Left lung (tissue), 10 donors: Measurements from ENCODE around the gene OBSL1. TPM values are rescaled to one million over a fixed set of nuclear protein-coding genes. Genes with fewer than 3 reads are reported as not detected.

Source experiments
- ATAC-seq: fragments of 200-7000 bp; cut with Tn5 transposase; one replicate; pipeline ENCODE4 v1.9.1; 2020; ENCODE audit warnings: moderate library complexity
- DNase-seq, 4 donors: peaks; one replicate each; pipeline ENCODE4 v3.0.0-alpha.2; 2013 to 2020
- H3K27ac ChIP-seq, 2 donors: fragments of 200-600 bp; sonication (generic) in 1 of 2; one replicate each; pipeline versions ENCODE4 v1.5.0 to v1.8.0; 2020 to 2021
- H3K27me3 ChIP-seq, 2 donors: fragments of 200-600 bp; sonication (generic) in 1 of 2; one replicate each; pipeline versions ENCODE4 v1.5.0 to v1.8.0; 2020 to 2021
- H3K36me3 ChIP-seq, 2 donors: fragments of 200-600 bp; sonication (generic) in 1 of 2; one replicate each; pipeline versions ENCODE4 v1.5.0 to v1.8.0; 2020 to 2021
- H3K4me1 ChIP-seq, 2 donors: fragments of 200-600 bp; one replicate each; pipeline ENCODE4 v1.8.0; 2021
- H3K4me3 ChIP-seq, 2 donors: fragments of 200-600 bp; sonication (generic) in 1 of 2; one replicate each; pipeline versions ENCODE4 v1.5.0 to v1.8.0; 2020 to 2021; ENCODE audit warnings: mild to moderate bottlenecking in 1 of 2
- H3K9me3 ChIP-seq, 2 donors: fragments of 200-600 bp; sonication (generic) in 1 of 2; one replicate each; pipeline versions ENCODE4 v1.5.0 to v1.8.0; 2020 to 2021
- intact Hi-C, 2 donors: fragments of 100-400 bp; cut with DNase I; formaldehyde crosslinking; loops; one replicate each; pipeline versions ENCODE4 v1.11.2 to v1.14.2; 2022
- polyA plus RNA-seq, 6 donors: library from polyadenylated mRNA; unstranded; fragments of 120-200 nt; gene quantifications; one replicate each; pipeline ENCODE4 v1.2.1, GENCODE V29; 2013; ENCODE audit not compliant: insufficient read length in 6 of 6
- total RNA-seq, 2 donors: library from RNA; stranded (reverse); fragmentation: NEBNext Ultra II Directional; extraction: Animal tissue kit (Norgen Biotek cat#: 25700); gene quantifications; one replicate each; pipeline ENCODE4 v1.2.1, GENCODE V29; 2021
- TF ChIP-seq, protein P1 (sequence below), 2 donors: fragments of 200-600 bp; sonication (generic) in 1 of 2; IDR thresholded peaks; one replicate each; pipeline versions ENCODE4 v1.5.0 to v1.8.0; 2021; ENCODE audit warnings: antibody characterized with exemption in 2 of 2
- donor health status: DM: no; HTN: yes; CAD: no.
- donor health status: DM: no; HTN: no; CAD: no.

OBSL1 gene
- total and polyA plus RNA-seq, 8 donors: 43.4 to 143 (median 128) TPM

DNA sequence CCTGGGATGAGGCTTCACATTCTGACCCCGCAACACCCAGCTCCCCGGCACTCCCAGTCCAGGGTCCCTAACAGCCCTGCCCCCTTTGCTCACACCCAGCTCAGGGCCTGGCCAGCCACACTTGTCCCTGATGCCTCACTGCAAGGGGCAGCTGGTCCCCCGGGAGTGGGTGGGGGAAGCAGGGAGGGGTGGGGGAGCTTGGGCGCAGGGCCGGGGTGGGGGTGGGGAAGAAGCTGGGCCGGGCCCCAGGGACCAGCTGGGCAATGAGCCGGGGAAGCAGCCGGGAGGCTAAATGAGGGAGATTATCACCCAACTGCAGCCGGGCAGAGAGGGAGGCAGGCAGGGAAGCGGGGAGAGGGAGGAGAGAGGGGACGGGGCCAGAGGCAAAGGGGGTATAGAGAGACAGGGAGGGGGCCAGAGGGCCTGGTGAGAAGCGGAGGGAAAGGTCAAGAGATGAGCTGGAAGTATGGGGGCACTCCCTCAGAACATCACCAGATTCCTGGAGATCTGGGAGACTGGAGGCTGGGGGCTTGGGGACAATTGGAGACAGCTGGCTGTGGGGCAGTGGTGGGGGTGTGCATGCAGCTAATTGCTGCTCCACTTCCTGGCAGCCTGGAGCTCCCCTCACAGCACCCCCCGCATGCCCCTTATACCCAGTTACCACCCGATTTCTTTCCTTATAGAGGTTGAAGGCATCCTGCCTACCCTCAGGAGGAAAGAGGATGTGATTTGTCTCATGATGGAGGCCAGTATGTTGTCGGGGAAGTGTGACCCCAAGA is 59.6 kb downstream of the OBSL1 start:
- intact Hi-C loops: no loop called here
- H3K4me1 ChIP-seq: peaks cover 0 to 17% of the 10 kb centered on the region in 2 donors
- H3K36me3 ChIP-seq: peaks cover 0 to 15% of the 10 kb centered on the region in 2 donors
- no peak overlapping the region for H3K27ac ChIP-seq
- peaks cover 43 to 90% of the 10 kb centered on the region in 2 donors for H3K27me3 ChIP-seq
- no peaks in the 10 kb centered on the region for H3K9me3 ChIP-seq
- ATAC-seq (no peak), DNase-seq (peak in 1 of 4 donors; percentile 45)
- no peak overlapping the region for H3K4me3 ChIP-seq
- TF ChIP-seq, protein P1, sequence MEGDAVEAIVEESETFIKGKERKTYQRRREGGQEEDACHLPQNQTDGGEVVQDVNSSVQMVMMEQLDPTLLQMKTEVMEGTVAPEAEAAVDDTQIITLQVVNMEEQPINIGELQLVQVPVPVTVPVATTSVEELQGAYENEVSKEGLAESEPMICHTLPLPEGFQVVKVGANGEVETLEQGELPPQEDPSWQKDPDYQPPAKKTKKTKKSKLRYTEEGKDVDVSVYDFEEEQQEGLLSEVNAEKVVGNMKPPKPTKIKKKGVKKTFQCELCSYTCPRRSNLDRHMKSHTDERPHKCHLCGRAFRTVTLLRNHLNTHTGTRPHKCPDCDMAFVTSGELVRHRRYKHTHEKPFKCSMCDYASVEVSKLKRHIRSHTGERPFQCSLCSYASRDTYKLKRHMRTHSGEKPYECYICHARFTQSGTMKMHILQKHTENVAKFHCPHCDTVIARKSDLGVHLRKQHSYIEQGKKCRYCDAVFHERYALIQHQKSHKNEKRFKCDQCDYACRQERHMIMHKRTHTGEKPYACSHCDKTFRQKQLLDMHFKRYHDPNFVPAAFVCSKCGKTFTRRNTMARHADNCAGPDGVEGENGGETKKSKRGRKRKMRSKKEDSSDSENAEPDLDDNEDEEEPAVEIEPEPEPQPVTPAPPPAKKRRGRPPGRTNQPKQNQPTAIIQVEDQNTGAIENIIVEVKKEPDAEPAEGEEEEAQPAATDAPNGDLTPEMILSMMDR (IDR thresholded peaks at IDR 0.05): no peak

DNA sequence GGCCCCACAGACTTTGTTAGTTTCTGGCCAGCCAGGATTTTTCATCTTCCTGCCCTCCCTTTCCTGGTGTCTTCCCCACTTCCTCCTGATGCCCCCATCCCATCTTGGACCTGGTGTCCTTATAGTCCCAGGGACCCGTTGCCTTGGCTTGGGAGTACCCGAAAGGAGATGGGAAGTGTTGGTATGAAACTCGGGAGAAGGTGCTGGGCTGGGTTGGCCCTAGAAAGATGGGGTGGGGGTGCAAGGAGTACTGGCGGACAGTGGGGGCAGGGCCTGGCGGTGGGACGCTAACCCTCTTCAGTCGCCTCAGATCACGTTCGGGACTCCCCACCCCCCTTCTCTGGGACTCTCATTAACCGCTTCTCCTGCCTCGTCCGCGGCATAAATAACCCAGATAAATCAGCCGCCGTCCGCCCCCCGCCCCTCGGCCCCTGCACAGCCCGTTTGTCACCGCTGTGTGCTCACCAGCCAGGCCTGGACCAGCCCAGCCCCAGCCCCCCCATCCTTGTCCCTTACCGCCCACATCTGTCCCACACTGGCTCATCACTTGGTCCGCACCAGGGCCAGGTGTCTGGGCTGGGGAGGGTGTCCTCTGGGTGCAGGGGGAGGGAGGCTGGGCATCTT is 60.7 kb downstream of the OBSL1 start:
- no peak for ATAC-seq

DNA sequence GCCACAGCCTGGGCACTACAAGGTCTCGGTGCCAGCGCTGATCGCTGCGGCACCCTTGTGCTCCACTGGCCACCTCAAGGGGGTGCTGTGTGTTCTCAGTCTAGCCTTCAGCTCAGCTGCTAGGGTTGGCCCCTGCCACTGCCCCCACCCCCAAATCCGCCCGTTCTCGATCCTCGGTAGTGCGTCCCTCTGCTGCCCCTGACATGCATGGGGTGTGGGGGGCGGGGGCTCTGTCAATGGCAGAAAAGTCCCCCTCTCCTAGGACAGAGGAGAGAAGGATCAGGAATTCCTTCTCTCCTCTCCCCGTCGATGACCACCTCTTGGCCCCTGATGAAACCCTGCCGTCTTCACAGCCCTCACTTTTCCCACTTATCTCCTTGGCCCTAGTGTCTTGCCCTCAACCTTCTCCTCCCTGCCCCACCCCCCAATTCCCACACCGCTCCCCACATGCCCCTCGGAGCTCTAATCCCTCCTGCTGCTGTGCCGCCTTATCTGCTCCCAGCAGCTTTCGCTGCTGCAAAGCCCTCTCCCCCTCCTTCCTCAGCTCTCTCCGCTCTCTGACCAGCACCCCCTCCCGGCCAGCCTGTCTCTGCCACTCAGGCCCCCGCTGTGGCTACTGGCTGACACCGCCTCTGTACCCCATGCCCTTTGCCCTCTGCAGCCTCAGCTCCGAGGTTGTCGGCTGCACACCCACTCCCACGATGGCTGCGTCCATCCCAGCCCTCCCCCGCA is 61.4 kb downstream of the OBSL1 start:
- H3K4me3 ChIP-seq: no peak overlapping the region
- ATAC-seq (peak; percentile 84), DNase-seq (peak; percentile 44 to 78 (median 54))
- H3K27ac ChIP-seq: no peak overlapping the region
- H3K36me3 ChIP-seq: peaks cover 0 to 33% of the 10 kb centered on the region in 2 donors
- peaks cover 36 to 72% of the 10 kb centered on the region in 2 donors for H3K27me3 ChIP-seq
- TF ChIP-seq, protein P1 (IDR thresholded peaks at IDR 0.05): peak; percentile 35 to 50
- no peaks in the 10 kb centered on the region for H3K9me3 ChIP-seq
- intact Hi-C loops: no loop called here
- peaks cover 0 to 17% of the 10 kb centered on the region in 2 donors for H3K4me1 ChIP-seq

More for the DNA sequence above, 60.7 kb downstream of the OBSL1 start:
- Histone ChIP-seq H3K27me3 (peaks cover 39 to 79% of the 10 kb centered on the region in 2 donors), H3K36me3 (peaks cover 0 to 26% of the 10 kb centered on the region in 2 donors), H3K4me1 (peaks cover 0 to 17% of the 10 kb centered on the region in 2 donors), H3K27ac (no peak overlapping the region), H3K4me3 (no peak overlapping the region), H3K9me3 (no peaks in the 10 kb centered on the region)
- DNase-seq: peak in 1 of 4 donors; percentile 54
- TF ChIP-seq, protein P1 (IDR thresholded peaks at IDR 0.05): no peak
- intact Hi-C loops: no loop called here

DNA sequence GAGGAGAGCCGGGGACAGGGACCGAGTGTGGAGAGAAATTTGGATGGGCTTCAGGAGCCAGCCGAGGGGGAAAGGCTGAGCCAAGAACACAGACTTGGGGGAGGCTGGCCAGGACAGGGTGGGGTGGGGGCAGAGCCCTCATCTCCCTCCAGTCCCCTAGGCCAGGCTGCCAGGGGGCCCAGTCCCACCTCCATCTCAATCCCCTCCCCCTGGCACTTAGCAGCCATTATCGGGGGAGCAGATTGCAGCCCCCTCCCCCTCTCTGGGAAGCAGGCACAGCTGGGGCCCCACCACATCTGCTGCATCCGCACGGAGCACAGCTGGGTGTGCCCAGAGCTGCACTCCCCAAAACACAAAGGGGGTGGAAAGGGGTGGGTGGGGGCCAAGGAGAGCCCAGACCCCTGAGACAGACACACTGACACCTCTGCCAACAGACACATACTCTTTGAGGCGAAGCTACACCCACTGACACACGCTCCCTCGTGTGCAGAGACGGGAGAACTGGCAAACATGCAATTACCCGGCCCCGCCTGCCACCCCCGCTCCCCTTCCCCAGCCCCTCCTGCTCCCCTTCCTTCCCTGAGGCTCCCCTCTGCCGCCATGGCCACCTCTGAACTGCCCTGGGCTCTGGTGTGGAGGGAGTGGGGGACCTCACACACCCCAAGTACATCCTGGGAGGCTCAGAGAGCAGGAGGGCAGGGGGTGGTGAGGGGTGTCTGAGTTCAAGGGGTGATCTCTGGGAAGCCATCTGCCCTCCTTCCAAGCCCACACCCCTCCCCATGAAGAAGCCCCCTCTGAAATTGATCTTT is 62.2 kb downstream of the OBSL1 start:
- DNase-seq (peak in 1 of 4 donors; percentile 59), ATAC-seq (peak; percentile 6)
- TF ChIP-seq, protein P1 (IDR thresholded peaks at IDR 0.05): no peak
- peaks cover 0 to 40% of the 10 kb centered on the region in 2 donors for H3K36me3 ChIP-seq
- no peaks in the 10 kb centered on the region for H3K9me3 ChIP-seq
- peaks cover 29 to 64% of the 10 kb centered on the region in 2 donors for H3K27me3 ChIP-seq
- intact Hi-C loops: no loop called here
- H3K4me1 ChIP-seq: peaks cover 0 to 13% of the 10 kb centered on the region in 2 donors
- no peak overlapping the region for H3K4me3 ChIP-seq
- H3K27ac ChIP-seq: no peak overlapping the region
